Panc1 (cell line): Measurements from ENCODE around the gene GAL. TPM values are rescaled to one million over a fixed set of nuclear protein-coding genes. Genes with fewer than 3 reads are reported as not detected.

Experiments used
- ATAC-seq: fragments of 200-7000 bp; cut with Tn5 transposase; 2 replicates; pipeline ENCODE4 v1.9.1; 2020; ENCODE audit warnings: mild to moderate bottlenecking, moderate library complexity
- BruUV-seq: library from RNA; stranded (reverse); fragments of 400-500 nt; replicated peaks from 2 replicates; lab custom pipeline; 2021; lab: Mats Ljungman, UMichigan
- CTCF ChIA-PET: fragments of 300-600 bp; sonication (Branson Sonifier 250); formaldehyde crosslinking; loops from one replicate; lab custom pipeline; 2022; ENCODE audit warnings: antibody characterized with exemption; lab: Charles Lee
- POLR2A ChIA-PET: fragments of 300-600 bp; sonication (Branson Sonifier 250); formaldehyde crosslinking; loops from one replicate; lab custom pipeline; 2022; ENCODE audit warnings: antibody characterized with exemption; lab: Charles Lee
- DNase-seq: peaks from one replicate; pipeline ENCODE4 v3.0.0-alpha.2; 2010; ENCODE audit warnings: low read depth, low spot score
- H3K27ac ChIP-seq: 2 replicates; pipeline ENCODE4 v1.5.1; 2011; ENCODE audit warnings: mild to moderate bottlenecking, low read length, inconsistent platforms
- H3K27me3 ChIP-seq: fragments of 200-500 bp; sonication (Bioruptor generic); 2 replicates; pipeline ENCODE4 v1.6.0; 2014; ENCODE audit warnings: low read length, inconsistent platforms; ENCODE audit not compliant: control insufficient read depth, insufficient read depth
- H3K36me3 ChIP-seq: fragments of 200-500 bp; sonication (Bioruptor generic); 2 replicates; pipeline ENCODE4 v1.5.1; 2014; ENCODE audit warnings: inconsistent platforms, mild to moderate bottlenecking, low read length, moderate library complexity; ENCODE audit not compliant: control insufficient read depth, insufficient read depth
- H3K4me1 ChIP-seq: 2 replicates; pipeline ENCODE4 v1.5.1; 2011; ENCODE audit warnings: inconsistent platforms, mild to moderate bottlenecking, low read length, moderate library complexity; ENCODE audit not compliant: control insufficient read depth, insufficient read depth
- H3K4me3 ChIP-seq, 2 experiments: 2 replicates each; pipeline ENCODE4 v1.5.1; 2011 to 2012; ENCODE audit warnings: low read depth in 2 of 2, low read length in 2 of 2, mild to moderate bottlenecking in 2 of 2, inconsistent platforms in 1 of 2, moderate library complexity in 1 of 2
- H3K9me3 ChIP-seq: fragments of 200-500 bp; sonication (Bioruptor generic); 2 replicates; pipeline ENCODE4 v1.5.1; 2014; ENCODE audit warnings: low read depth, mild to moderate bottlenecking, inconsistent platforms, low read length, moderate library complexity; ENCODE audit not compliant: control insufficient read depth, insufficient read depth
- CTCF ChIP-seq: fragments of 450-650 bp; IDR thresholded peaks from 2 replicates; pipeline ENCODE4 v1.5.1; 2017; ENCODE audit warnings: mild to moderate bottlenecking
- POLR2AphosphoS5 ChIP-seq: IDR thresholded peaks from 2 replicates; pipeline ENCODE4 v1.6.1; 2012; ENCODE audit warnings: mild to moderate bottlenecking, low read depth, low read length, moderate library complexity
- REST ChIP-seq, 2 experiments: IDR thresholded peaks; 2 replicates each; pipeline ENCODE4 v1.6.1; 2011 to 2012; ENCODE audit warnings: low read depth in 2 of 2, control low read depth in 1 of 2, low read length in 1 of 2, mild to moderate bottlenecking in 1 of 2, moderate library complexity in 1 of 2; ENCODE audit not compliant: insufficient read depth in 1 of 2
- SIN3A ChIP-seq: IDR thresholded peaks from 2 replicates; pipeline ENCODE4 v1.6.1; 2012; ENCODE audit warnings: low read depth, mild to moderate bottlenecking, low read length, moderate library complexity, borderline replicate concordance; ENCODE audit not compliant: insufficient read depth
- TCF7L2 ChIP-seq: IDR thresholded peaks from 2 replicates; pipeline ENCODE4 v1.6.1; 2011; ENCODE audit warnings: mild to moderate bottlenecking, low read depth, low read length, inconsistent platforms
- in situ Hi-C: cut with HindIII; loops from 2 replicates; pipeline ENCODE4 v1.10.0; 2016; ENCODE audit warnings: low sequenced_read_pairs, low pct_unique_long_range_greater_than_20kb
- intact Hi-C: fragments of 100-400 bp; cut with micrococcal nuclease; formaldehyde crosslinking; loops from one replicate; pipeline ENCODE4 v1.10.0; 2022; ENCODE audit not compliant: unreplicated experiment
- total RNA-seq: library from RNA; stranded (reverse); gene quantifications from one replicate; pipeline ENCODE4 v1.2.1, GENCODE V29; 2021; ENCODE audit not compliant: unreplicated experiment

Gene GAL
- total RNA-seq, 1 experiment from 2014 or later = 16.5 TPM

DNA sequence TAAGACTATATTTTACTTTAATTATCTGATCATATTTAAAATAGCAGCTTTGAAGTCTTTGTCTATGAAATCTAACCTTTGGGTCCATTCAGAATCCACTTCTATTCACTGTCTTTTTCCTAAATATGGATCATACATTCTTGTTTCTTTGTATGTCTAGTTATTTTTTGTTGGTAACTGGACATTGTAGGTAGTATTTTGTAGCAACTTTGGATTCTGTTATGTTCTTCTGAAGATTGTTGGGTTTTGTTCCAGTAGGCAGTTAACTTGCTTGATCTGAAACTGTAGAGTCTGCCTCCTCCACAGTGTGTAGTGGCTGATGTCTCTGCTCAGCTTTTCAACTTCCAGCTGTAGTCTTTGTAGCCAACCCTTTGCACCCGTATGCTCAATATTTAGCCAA lies 37.5 kb upstream of the GAL start:
- in situ Hi-C loops = no loop called here

DNA sequence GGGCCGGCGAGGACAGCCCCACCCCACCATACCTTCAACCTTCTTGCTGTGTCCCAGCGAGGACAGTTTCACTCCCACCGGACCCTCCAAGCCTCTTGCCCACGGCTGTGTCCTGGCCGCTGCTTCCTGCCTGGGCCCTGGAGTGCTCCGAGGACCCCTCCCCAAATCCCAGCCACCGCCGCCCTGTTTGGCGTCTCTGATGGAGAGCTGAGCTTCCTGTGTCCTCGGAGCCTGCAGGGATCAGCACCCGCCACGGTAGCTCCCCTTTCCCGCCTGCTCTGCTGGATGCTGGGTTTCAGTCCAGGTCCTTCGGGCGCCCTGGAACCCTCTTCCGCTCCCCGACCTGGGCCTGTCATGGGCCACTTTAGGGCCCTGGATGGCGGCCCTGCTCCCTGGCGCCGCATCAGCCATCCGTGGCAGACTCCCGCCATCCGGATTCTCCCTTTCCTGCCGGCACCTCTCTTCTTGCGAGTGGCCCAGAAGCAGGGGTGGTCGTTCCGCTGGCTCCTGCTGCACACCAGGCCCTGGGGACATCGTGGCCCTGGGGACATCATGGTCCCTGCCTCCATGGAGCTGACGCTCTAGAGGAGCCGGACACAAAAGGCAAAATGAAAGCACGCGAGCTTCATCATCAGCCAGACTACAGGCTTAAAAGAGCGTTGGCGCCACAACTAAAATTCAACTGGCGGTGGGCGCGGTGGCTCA lies 34.3 kb upstream of the GAL start:
- ChIA-PET CTCF (no interaction called here), POLR2A (no interaction called here)
- in situ Hi-C loops (no loop called here), intact Hi-C loops (no loop called here)
- DNase-seq = no peak
- peaks cover 8% of the 10 kb centered on the region; the same call in 1 of the 2 replicates for H3K27me3 ChIP-seq
- 0 out of 2 replicates have a peak, but pooled peaks cover 4% of the 10 kb centered on the region for H3K4me1 ChIP-seq
- peaks cover 16% of the 10 kb centered on the region; the same call in 1 of the 2 replicates for H3K9me3 ChIP-seq
- BruUV-seq = no TSS peak
- TF ChIP-seq CTCF (no peak), TCF7L2 (no peak), SIN3A (no peak), REST (IDR thresholded peaks at IDR 0.05; ENCODE audit: insufficient read depth in 1 of 2, low read depth in 2 of 2, low read length in 1 of 2) (no peak), POLR2AphosphoS5 (no peak)
- no peak for ATAC-seq
- no peaks in the 10 kb centered on the region for H3K36me3 ChIP-seq
- H3K4me3 ChIP-seq = no peak overlapping the region
- H3K27ac ChIP-seq = no peak overlapping the region

More for the DNA sequence above, 37.5 kb upstream of the GAL start:
- H3K27me3 ChIP-seq = peaks cover 10% of the 10 kb centered on the region; the same call in 1 of the 2 replicates
- CTCF ChIA-PET = no interaction called here
- POLR2A ChIA-PET = no interaction called here
- ATAC-seq (no peak), DNase-seq (no peak)
- H3K4me1 ChIP-seq = 0 out of 2 replicates have a peak, but pooled peaks cover 2% of the 10 kb centered on the region
- no peak for TF ChIP-seq POLR2AphosphoS5
- no peak for TF ChIP-seq SIN3A
- no peak for TF ChIP-seq TCF7L2
- no peak for TF ChIP-seq REST (IDR thresholded peaks at IDR 0.05; ENCODE audit: insufficient read depth in 1 of 2, low read depth in 2 of 2, low read length in 1 of 2)
- TF ChIP-seq CTCF = no peak
- intact Hi-C loops = no loop called here
- no peak overlapping the region for H3K4me3 ChIP-seq
- BruUV-seq = no TSS peak
- H3K27ac ChIP-seq = no peak overlapping the region
- H3K36me3 ChIP-seq = no peaks in the 10 kb centered on the region
- H3K9me3 ChIP-seq = peaks cover 16% of the 10 kb centered on the region; the same call in 1 of the 2 replicates
